SKM-1 treated with dmso at 0.1 percent for 144 hours (cell line): ENCODE results near the gene BAIAP3.

Experiments used
- DNase-seq: peaks from one replicate; lab custom pipeline; 2025; ENCODE audit not compliant: unreplicated experiment; lab: John Stamatoyannopoulos, UW

Gene BAIAP3

DNA sequence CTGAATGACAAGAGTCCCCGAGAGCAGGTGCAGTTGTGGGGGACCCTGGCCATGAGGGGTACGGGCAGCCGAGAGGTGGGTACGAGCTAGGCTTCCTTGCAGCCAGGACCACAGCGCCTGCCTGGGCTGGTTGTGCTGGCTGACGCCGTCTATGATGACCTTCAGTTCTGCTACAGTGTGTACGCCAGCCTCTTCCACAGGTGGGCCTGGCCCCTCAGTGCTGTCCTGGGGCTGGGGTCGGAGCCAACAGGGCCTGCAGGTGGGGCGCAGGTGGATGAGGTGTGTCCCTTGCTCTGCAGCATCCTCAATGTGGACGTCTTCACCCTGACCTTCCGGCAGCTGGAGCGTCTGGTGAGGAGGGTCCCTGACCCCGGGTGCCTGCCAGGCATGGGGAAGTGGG, 11.1 kb downstream of the BAIAP3 start:
- DNase-seq, result no peak

DNA sequence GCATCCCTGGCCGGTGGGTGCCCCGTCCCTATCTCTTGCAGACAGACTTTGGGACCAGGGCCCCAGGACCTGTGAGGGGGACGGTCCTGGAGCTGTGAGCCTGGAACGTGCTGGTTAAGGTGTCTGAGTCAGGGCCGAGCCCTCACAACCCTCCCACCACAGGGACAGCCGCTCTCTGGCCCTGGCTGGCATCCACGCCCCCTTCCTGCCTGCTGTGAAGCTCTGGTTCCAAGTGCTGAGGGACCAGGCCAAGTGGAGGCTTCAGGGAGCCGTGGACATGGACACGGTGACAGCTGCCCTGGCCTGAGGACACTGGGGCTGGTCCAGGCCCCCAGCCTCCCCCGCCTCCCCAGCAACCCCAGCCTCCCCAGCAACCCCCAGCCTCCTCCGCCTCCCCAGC, 11.6 kb downstream of the BAIAP3 start:
- no peak for DNase-seq

DNA sequence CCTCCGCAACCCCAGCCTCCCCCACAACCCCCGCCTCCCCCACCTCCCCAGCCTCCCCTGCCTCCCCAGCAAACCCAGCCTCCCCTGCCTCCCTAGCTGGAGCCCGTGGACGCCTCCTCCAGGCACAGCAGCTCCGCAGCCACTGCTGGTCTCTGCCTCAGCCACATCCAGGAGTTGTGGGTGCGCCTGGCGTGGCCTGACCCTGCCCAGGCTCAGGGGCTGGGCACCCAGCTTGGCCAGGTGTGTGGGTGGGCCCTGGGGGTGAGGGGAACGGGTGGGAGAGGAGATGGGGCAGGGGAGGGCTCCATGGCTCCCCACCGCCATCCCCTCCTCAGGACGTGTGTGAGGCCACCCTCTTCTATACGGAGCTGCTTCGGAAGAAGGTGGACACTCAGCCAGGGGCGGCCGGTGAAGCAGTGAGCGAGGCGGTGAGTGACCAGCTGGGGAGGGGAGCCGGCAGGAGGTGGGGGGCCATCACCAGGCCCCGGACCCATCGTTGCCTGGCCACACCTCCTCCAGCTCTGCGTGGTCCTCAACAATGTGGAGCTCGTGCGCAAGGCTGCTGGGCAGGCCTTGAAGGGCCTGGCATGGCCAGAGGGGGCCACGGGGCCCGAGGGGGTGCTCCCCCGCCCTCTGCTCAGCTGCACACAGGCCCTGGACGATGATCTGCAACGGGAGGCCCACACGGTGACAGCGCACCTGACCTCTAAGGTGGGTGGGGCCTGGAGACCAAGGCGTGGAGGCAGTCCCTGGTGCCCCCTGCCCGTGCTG, 12.4 kb downstream of the BAIAP3 start:
- no peak for DNase-seq

GRCh38 chr16:1346422-1347285, 13.2 kb downstream of the BAIAP3 start:
- no peak for DNase-seq

- no peak for DNase-seq
Measured at GRCh38 chr16:1347286-1347855, 13.9 kb downstream of the BAIAP3 start.

- DNase-seq, result no peak
Measured at GRCh38 chr16:1347962-1348361, 14.5 kb downstream of the BAIAP3 start.

DNA sequence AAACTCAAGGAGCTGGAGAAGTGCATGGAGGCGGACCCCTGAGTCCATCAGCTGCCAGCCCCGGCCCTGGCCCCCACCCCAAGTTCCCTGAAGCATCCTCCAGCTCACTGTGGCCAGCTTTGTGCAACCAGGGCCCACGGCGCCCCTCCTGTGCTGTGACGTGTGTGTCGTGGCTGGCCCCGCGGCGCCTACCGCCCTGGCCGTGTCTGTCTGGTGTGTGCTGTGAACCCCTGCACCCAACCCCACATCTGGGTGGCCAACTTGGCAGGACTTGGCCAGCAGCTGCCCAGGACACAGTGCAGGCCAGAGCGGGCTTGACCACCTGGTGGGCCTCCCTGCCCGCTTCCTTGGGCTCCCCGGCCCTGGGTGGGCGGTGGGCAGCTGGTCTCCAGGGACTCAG, 15.0 kb downstream of the BAIAP3 start:
- no peak for DNase-seq

- DNase-seq, result no peak
Measured at GRCh38 chr16:1348926-1349325, 15.5 kb downstream of the BAIAP3 start.

- DNase-seq, result no peak
Measured at GRCh38 chr16:1349351-1349750, 15.9 kb downstream of the BAIAP3 start.

DNA sequence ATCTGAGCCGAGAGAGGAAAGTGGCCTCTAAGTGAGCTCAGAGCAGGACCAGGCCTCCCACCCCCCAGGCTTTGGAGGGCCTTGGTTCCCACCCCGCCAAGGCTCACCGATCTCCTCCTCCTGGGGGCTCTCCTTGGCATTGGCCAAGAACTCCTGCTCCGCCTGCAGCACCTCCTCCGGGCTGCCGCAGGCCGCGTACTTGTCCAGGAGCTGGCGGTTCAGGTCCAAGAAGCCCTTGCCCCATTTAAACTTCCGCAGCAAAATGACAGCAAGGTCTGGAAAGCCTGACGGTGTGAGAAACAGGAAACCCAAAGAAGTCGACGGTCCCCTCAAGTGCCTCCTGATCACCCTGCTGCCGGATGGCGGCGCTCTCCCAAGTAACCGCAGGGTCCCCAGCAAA, 16.5 kb downstream of the BAIAP3 start:
- DNase-seq, result no peak

- no peak for DNase-seq
Measured at GRCh38 chr16:1350691-1351090, 17.2 kb downstream of the BAIAP3 start.

GRCh38 chr16:1351215-1351581, 17.8 kb downstream of the BAIAP3 start:
- DNase-seq, result no peak

DNA sequence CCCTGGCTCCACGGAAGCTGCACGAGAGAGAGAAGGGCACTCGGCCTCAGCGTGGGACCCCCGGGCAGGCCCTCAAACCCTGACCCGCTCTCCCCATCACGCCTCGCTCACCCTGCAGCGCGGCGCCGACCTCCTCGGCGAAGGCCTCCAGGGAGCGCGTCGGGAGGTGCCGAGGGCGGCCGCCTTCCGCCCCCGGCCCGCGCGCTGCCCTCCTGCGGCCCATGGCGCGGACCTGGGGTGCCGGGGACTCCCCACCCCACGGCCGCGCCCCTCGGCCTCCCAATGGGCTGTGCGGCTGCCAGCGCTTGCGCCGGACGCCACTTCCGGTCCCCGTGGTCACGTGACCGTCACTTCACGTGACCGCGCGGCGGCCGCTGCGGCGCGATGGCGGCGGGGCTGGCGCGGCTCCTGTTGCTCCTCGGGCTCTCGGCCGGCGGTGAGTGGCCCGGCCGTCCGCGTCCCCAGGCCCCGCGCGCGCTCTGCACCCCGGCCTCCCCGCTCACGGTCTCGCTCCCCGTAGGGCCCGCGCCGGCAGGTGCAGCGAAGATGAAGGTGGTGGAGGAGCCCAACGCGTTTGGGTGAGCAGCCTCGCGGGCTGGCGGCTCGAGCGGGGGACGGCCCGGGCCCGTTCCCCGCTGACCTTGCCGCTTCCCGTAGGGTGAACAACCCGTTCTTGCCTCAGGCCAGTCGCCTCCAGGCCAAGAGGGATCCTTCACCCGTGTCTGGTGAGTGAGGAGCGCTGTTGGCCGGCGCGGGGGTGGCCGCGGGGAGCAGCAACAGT, 18.3 kb downstream of the BAIAP3 start, which contains the start of the genes GNPTG and TSR3:
TSS of gene GNPTG (plus strand) at position 350 of the 781 bp plus-strand sequence. CDS start at position 385, 35 bp downstream.
TSS of gene TSR3 (minus strand) at position 297 of the 781 bp plus-strand sequence. CDS start at position 223, 74 bp downstream.
- DNase-seq, result peak; percentile 53

DNA sequence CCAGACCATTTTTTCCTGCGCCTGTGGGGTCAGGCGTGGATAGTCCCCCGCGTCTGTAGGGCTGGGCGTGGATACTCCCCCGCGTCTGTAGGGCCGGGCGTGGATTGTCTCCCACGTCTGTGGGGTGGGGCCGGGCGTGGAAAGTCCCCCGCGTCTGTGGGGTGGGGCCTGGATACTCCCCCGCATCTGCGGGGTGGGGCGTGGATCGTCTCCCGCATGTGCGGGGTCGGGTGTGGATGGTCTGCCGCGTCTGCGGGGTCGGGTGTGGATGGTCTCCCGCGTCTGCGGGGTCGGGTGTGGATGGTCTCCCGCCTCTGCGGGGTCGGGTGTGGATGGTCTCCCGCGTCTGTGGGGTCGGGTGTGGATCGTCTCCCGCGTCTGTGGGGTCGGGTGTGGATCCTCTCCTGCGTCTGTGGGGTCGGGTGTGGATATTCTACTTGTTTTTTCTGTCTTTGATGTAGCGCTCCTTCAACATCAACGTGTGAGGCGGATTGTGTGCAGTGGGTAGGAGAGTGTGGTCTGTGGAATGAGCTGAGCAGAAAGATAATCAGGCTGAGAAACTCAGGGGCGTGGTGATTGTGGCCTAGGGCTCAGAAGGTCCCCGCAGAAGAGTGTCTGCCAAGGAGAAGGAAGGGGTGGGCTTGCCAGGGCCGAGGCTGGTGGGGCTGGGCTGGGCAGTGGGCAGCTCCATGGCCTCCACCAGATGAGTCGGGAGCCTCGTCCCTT, 21.5 kb downstream of the BAIAP3 start:
- no peak for DNase-seq

- no peak for DNase-seq
Measured at GRCh38 chr16:1355591-1355990, 22.1 kb downstream of the BAIAP3 start.

DNA sequence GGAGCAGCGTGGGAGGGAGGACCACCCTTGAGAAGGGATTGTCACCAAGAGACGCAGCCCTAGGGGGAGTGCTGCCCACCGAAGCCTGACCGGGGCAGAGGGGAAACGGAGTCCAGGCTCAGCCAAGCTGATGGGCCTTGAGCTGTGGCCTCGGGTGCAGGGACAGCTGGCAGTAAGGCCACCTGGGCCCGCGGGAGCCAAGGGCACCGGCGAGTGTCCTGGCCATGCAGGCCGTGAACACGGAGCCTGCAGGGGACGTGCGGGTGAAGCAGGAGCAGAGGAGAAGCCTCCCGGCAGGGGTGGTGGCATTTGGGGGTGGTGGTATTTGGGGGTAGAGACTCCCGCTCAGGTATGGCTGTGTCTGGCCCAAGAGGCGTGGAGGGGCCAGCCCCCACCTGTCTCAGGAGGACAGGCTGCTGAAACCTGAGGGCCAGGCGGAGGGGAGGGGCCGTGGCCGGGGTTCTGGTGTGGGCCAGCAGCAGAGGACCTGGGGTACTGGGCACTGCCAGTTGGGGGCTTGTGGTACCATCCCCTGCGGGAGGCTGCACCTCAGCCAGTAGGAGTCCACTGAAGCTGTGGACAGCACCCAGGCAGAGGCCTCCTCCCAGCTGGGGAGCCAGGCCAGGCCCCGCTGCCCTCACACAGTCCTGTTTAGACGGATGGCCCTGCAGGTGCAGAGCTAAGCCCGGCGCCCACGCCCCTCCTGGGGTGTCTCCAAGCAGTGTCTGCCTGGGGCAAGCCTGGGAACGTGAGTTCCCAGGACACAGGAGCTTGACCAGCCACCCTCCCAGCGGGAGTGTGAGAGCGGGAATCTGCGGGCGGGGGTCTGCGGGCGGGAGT, 22.8 kb downstream of the BAIAP3 start:
- DNase-seq, result no peak

- no peak for DNase-seq
Measured at GRCh38 chr16:1357906-1358566, 24.6 kb downstream of the BAIAP3 start.

DNA sequence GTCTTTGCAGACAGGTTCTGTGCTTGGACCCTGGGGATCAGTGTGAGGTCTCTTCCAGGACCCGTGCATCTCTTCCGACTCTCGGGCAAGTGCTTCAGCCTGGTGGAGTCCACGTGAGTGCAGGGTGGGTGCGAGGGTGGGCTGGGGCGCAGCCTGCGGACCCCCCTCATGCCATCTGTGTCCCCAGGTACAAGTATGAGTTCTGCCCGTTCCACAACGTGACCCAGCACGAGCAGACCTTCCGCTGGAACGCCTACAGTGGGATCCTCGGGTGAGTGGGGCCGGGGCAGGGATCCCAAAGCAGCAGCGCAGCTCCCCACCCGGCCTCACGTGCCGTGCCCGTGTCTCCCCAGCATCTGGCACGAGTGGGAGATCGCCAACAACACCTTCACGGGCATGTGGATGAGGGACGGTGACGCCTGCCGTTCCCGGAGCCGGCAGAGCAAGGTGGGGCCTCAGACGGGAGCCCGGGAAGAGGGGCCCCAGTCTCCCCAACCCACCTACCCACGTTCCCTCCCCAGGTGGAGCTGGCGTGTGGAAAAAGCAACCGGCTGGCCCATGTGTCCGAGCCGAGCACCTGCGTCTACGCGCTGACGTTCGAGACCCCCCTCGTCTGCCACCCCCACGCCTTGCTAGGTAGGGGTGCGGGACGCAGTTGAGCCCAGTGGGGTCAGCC, 28.4 kb downstream of the BAIAP3 start:
- no peak for DNase-seq
